Activated CD8-positive, alpha-beta memory T cell treated with anti-CD3 and anti-CD28 coated beads, Interleukin-2, amount 10 ng/mL, durations not matched to agents 7 days and 5 days (primary cell): ENCODE results near the gene MYLIP. TPM values are rescaled to one million over a fixed set of nuclear protein-coding genes. Genes with fewer than 3 reads are reported as not detected.

ENCODE experiments used
- ATAC-seq: fragments of 150-1000 bp; cut with Tn5 transposase; one replicate; pipeline ENCODE4 v1.10.0; 2021; ENCODE audit warnings: moderate library complexity
- CTCF ChIA-PET: fragments of 350-600 bp; sonication (Branson Sonifier 250); formaldehyde crosslinking; loops from one replicate; lab custom pipeline; 2021; ENCODE audit warnings: antibody characterized with exemption; lab: Charles Lee
- DNase-seq: peaks from one replicate; pipeline ENCODE4 v3.0.0-alpha.2; 2020
- H3K27ac Mint-ChIP-seq: one replicate; pipeline ENCODE4 v1.8.0; 2021; ENCODE audit warnings: mild to moderate bottlenecking, mixed read lengths
- H3K27me3 Mint-ChIP-seq: one replicate; pipeline ENCODE4 v1.8.0; 2021; ENCODE audit warnings: mixed read lengths
- H3K36me3 Mint-ChIP-seq: one replicate; pipeline ENCODE4 v1.8.0; 2021; ENCODE audit warnings: mild to moderate bottlenecking, mixed read lengths
- H3K4me1 Mint-ChIP-seq: one replicate; pipeline ENCODE4 v1.8.0; 2021; ENCODE audit warnings: mixed read lengths
- H3K4me3 Mint-ChIP-seq: one replicate; pipeline ENCODE4 v1.8.0; 2021; ENCODE audit warnings: mild to moderate bottlenecking, moderate library complexity, mixed read lengths
- H3K9me3 Mint-ChIP-seq: one replicate; pipeline ENCODE4 v1.8.0; 2022; ENCODE audit warnings: low read depth, mixed read lengths
- total RNA-seq, 2 experiments: library from RNA; stranded (reverse); gene quantifications; one replicate each; pipeline ENCODE4 v1.2.3, GENCODE V29; 2021

Gene MYLIP
- total RNA-seq, 2 experiments from 2014 or later: 9.1 to 14.8 TPM

DNA sequence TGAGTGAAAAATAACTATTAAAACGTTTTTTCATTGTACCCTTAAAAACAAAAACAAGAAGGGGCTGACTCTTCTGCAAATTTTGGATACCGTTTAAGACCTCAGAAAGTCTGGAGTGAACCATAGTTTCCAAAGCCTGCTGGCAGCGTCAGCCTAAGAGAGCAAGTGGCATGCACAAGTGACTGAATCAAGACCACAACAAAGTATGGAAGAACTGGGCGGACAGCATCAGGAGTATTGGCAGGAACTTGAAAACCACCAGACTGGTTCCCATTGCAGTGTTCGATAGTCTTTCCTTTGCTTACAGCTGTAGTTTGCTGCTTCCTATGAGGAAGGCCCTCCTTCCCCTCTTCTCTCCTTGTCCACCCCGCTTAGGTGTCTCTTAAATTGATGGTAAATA is 33.7 kb upstream of the MYLIP start:
- Mint-ChIP-seq H3K4me1 (peaks cover 11% of the 10 kb centered on the region), H3K27me3 (no peaks in the 10 kb centered on the region), H3K36me3 (no peaks in the 10 kb centered on the region), H3K4me3 (no peak overlapping the region), H3K9me3 (peaks cover 3% of the 10 kb centered on the region), H3K27ac (no peak overlapping the region)
- CTCF ChIA-PET: interaction anchor here (0.7 kb wide), 1 partner anchor 11 kb away, joined by 3 read pairs; no protein-coding TSS in a partner anchor
- DNase-seq (no peak), ATAC-seq (no peak)

DNA sequence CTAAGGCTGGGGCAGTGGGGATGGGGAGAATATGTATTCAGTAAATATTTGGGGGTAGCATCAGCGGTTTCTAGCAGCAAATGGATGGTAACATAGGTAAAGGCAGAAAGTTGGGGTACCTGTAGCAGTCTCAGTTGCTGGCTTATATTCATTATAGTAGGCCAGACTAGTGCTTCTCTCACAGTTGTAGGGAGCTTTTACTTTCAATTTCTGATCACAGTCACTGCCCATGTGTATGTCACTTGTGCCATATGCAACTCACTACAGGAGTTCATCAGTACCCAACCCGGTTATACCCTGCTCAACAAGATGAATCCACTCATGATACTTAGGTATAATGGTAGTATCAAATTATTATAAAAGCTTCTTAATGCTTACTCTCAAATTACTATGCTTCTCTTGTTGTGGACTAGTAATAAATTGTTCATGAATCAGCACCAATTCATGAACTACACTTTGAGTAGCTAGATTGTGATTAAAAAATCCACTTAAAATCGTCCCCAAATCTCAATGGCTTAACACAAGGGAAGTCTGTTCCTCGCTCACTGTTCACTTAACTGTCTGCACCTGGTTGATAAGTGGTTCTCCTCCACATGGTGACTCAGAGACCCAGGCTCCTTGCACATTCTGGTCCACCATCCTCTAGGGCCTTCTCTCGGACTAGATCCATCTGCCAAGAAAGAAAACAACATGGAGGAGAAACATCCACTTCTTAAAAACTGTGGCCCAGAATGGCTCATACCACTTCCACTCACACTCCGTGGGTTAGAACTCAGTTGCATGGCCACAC is 31.3 kb upstream of the MYLIP start:
- Mint-ChIP-seq H3K9me3 (peaks cover 9% of the 10 kb centered on the region), H3K27me3 (no peaks in the 10 kb centered on the region), H3K36me3 (peaks cover 1% of the 10 kb centered on the region), H3K4me3 (no peak overlapping the region), H3K4me1 (peaks cover 8% of the 10 kb centered on the region), H3K27ac (no peak overlapping the region)
- CTCF ChIA-PET: interaction anchor here (1.0 to 1.8 kb wide), 2 partner anchors 31 to 406 kb away, joined by 3 to 6 read pairs; partner anchors contain the start of gene MYLIP
- DNase-seq (no peak), ATAC-seq (peak; percentile 60)

- peaks cover 4% of the 10 kb centered on the region for H3K4me1 Mint-ChIP-seq
- H3K36me3 Mint-ChIP-seq: peaks cover 1% of the 10 kb centered on the region
- ATAC-seq (no peak), DNase-seq (no peak)
- CTCF ChIA-PET: interaction anchor here (1.0 kb wide), 1 partner anchor 407 kb away, joined by 3 read pairs; no protein-coding TSS in a partner anchor
- H3K27me3 Mint-ChIP-seq: no peaks in the 10 kb centered on the region
- no peak overlapping the region for H3K4me3 Mint-ChIP-seq
- H3K27ac Mint-ChIP-seq: no peak overlapping the region
- H3K9me3 Mint-ChIP-seq: peaks cover 9% of the 10 kb centered on the region
These were observed 30.7 kb upstream of the MYLIP start for GRCh38 chr6:16098211-16098610.

GRCh38 chr6:16102208-16102607 is 26.7 kb upstream of the MYLIP start:
- DNase-seq (no peak), ATAC-seq (no peak)
- CTCF ChIA-PET: interaction anchor here (0.6 kb wide), 1 partner anchor 166 kb away, joined by 3 read pairs; no protein-coding TSS in a partner anchor
- Mint-ChIP-seq H3K36me3 (peaks cover 1% of the 10 kb centered on the region), H3K9me3 (peaks cover 9% of the 10 kb centered on the region), H3K4me1 (peaks cover 2% of the 10 kb centered on the region), H3K27ac (no peak overlapping the region), H3K27me3 (peaks cover 2% of the 10 kb centered on the region), H3K4me3 (no peak overlapping the region)

- peaks cover 9% of the 10 kb centered on the region for H3K9me3 Mint-ChIP-seq
- ATAC-seq (no peak), DNase-seq (no peak)
- H3K36me3 Mint-ChIP-seq: peaks cover 1% of the 10 kb centered on the region
- no peak overlapping the region for H3K4me3 Mint-ChIP-seq
- H3K27me3 Mint-ChIP-seq: peaks cover 2% of the 10 kb centered on the region
- no peaks in the 10 kb centered on the region for H3K4me1 Mint-ChIP-seq
- CTCF ChIA-PET: no interaction called here
- no peak overlapping the region for H3K27ac Mint-ChIP-seq
These were observed 25.2 kb upstream of the MYLIP start for GRCh38 chr6:16103722-16104121.

DNA sequence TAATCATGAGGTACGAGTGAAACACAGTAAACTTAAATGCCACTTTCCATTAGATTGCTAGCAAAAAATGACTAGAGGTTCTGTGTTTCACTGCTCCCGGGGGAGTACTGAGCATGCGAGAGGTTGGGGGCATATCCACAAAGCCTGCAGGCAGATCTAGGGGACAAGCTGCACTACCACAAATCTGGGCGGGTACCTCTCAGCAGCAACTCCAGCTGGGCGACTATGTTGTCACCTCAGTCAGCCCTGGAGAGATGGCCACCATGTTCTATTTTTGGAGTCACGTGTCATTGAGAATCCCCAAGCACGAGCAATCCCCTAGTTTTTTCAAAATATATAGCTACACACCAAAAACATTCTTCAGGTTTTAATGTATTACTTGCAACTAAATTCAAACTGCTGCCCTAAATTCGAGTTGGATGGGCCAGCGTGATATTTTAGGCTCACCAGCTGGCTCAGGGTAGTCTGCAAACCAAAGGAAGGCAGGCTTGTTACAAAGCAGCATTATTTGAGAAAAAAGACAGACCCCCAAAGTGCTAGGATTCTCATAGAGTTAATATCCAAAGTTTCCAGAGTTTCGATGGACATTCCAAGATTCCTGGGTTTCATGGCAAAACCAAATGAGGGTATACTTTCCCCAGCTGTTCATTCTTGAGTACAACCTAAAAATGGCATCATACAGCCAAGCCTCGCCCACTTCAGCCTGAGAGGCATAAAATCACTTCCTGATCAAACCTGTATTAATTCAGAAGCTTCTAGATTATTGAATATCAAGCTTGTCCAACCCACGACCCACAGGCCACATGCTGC is 24.1 kb upstream of the MYLIP start:
- ATAC-seq (no peak), DNase-seq (no peak)
- Mint-ChIP-seq H3K4me1 (no peaks in the 10 kb centered on the region), H3K4me3 (no peak overlapping the region), H3K9me3 (peaks cover 7% of the 10 kb centered on the region), H3K36me3 (peaks cover 1% of the 10 kb centered on the region), H3K27me3 (peaks cover 2% of the 10 kb centered on the region), H3K27ac (no peak overlapping the region)
- CTCF ChIA-PET: no interaction called here

- Mint-ChIP-seq H3K4me1 (no peaks in the 10 kb centered on the region), H3K9me3 (no peaks in the 10 kb centered on the region), H3K27ac (no peak overlapping the region), H3K27me3 (peaks cover 2% of the 10 kb centered on the region), H3K36me3 (no peaks in the 10 kb centered on the region), H3K4me3 (no peak overlapping the region)
- DNase-seq (no peak), ATAC-seq (no peak)
- CTCF ChIA-PET: no interaction called here
These were observed 23.0 kb upstream of the MYLIP start for GRCh38 chr6:16105854-16106253.

- Mint-ChIP-seq H3K9me3 (no peaks in the 10 kb centered on the region), H3K27ac (no peak overlapping the region), H3K4me1 (no peaks in the 10 kb centered on the region), H3K4me3 (no peak overlapping the region), H3K36me3 (no peaks in the 10 kb centered on the region), H3K27me3 (peaks cover 2% of the 10 kb centered on the region)
- CTCF ChIA-PET: interaction anchor here (1.0 to 1.2 kb wide), 3 partner anchors 17 to 76 kb away, joined by 3 read pairs; no protein-coding TSS in a partner anchor
- no peak for DNase-seq
- ATAC-seq: no peak
These were observed 21.7 kb upstream of the MYLIP start for GRCh38 chr6:16106991-16107787.

- ATAC-seq (no peak), DNase-seq (no peak)
- H3K27ac Mint-ChIP-seq: no peak overlapping the region
- no peaks in the 10 kb centered on the region for H3K9me3 Mint-ChIP-seq
- H3K27me3 Mint-ChIP-seq: peaks cover 2% of the 10 kb centered on the region
- no peaks in the 10 kb centered on the region for H3K36me3 Mint-ChIP-seq
- H3K4me1 Mint-ChIP-seq: no peaks in the 10 kb centered on the region
- H3K4me3 Mint-ChIP-seq: no peak overlapping the region
- CTCF ChIA-PET: no interaction called here
These were observed 20.5 kb upstream of the MYLIP start for GRCh38 chr6:16108419-16108818.

DNA sequence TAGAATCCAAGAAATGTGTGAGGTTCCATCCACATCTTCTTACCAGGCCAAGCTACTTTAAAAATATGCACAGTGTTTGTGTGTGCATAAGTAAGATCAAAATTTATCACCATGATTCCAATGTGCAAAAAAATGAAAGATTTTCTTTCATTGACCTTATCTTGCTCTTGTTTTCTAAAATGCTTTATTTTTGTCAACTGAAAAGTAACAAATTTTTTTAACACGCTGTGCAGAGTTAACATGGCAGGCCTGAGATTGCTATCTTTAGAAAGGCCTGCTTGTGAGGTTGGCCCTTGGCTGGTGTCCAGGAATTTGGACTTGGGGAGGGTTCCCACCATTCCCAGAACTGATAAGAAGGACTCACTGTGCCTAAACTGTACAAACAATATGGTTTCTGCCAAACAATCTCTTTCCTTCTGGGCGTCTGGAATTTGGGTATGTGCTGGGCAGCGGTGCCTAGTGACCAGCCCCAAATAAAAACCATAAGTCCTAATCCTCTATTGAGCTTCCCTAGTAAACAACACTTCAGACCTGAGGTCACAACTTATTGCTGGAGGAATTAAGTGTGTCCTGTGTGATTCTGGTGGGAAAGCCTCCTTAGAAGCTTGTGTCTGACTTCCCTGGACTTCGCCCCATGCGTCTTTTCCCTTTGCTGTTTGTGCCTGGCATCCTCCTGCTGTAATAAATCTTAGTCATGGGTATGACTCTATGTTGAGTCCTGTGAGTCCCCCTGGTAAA is 19.8 kb upstream of the MYLIP start:
- H3K4me1 Mint-ChIP-seq: no peaks in the 10 kb centered on the region
- DNase-seq: no peak
- no peaks in the 10 kb centered on the region for H3K9me3 Mint-ChIP-seq
- H3K36me3 Mint-ChIP-seq: no peaks in the 10 kb centered on the region
- no peak overlapping the region for H3K4me3 Mint-ChIP-seq
- peaks cover 5% of the 10 kb centered on the region for H3K27me3 Mint-ChIP-seq
- CTCF ChIA-PET: no interaction called here
- H3K27ac Mint-ChIP-seq: no peak overlapping the region
- ATAC-seq: no peak

DNA sequence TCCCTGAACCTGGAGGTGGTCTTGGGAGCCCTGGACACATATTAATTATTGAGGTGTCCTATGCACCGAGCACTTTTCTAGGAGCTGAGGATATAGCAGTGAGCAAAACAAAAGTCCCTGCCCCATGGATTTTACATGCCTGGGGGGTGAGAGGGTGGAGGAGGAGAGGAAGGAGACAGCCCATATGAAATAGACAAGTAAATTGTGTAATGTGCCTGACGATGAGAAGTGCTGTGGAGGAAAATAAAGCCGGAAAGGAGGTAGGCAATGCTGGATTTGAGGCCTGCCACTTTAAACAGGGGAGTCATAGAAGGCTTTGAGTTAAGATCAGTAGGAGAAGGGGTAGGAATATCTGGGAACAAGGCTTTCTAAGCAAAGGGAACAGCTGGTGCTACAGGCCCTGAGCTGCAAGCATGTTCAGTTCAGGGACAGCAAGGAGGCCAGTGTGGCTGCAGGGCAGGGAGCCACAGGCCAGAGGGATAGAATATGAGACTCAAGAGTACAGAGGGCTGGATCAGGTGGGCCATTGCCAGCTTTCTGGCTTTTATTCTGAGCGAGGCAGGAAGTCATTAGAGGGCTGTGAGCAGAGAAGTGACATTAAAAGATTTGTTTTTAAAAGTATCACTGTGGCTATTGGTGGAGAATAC is 19.1 kb upstream of the MYLIP start:
- no peak for ATAC-seq
- H3K9me3 Mint-ChIP-seq: no peaks in the 10 kb centered on the region
- DNase-seq: no peak
- CTCF ChIA-PET: no interaction called here
- no peak overlapping the region for H3K27ac Mint-ChIP-seq
- H3K4me3 Mint-ChIP-seq: no peak overlapping the region
- H3K36me3 Mint-ChIP-seq: no peaks in the 10 kb centered on the region
- peaks cover 9% of the 10 kb centered on the region for H3K27me3 Mint-ChIP-seq
- no peaks in the 10 kb centered on the region for H3K4me1 Mint-ChIP-seq

GRCh38 chr6:16118825-16119224 is 10.1 kb upstream of the MYLIP start:
- CTCF ChIA-PET: interaction anchor here (1.0 to 1.2 kb wide), 2 partner anchors 12 to 427 kb away, joined by 3 read pairs; no protein-coding TSS in a partner anchor
- Mint-ChIP-seq H3K4me1 (no peaks in the 10 kb centered on the region), H3K4me3 (no peak overlapping the region), H3K27ac (no peak overlapping the region), H3K9me3 (no peaks in the 10 kb centered on the region), H3K27me3 (peaks cover 29% of the 10 kb centered on the region), H3K36me3 (no peaks in the 10 kb centered on the region)
- ATAC-seq: no peak
- DNase-seq: no peak
